DOHH2 (cell line): ENCODE measurements around the gene UNC5C.

Experiments used
- CTCF ChIP-seq: fragments of 200-600 bp; sonication (generic); IDR thresholded peaks from one replicate; pipeline ENCODE4 v1.5.1; 2014; ENCODE audit warnings: antibody characterized with exemption, mild to moderate bottlenecking, low read depth, low read length; ENCODE audit not compliant: poor library complexity, severe bottlenecking
- EZH2phosphoT487 ChIP-seq: fragments of 200-600 bp; sonication (generic); IDR thresholded peaks from 2 replicates; pipeline ENCODE4 v1.6.1; 2017; ENCODE audit warnings: borderline replicate concordance, mild to moderate bottlenecking, antibody characterized with exemption, low read length, moderate library complexity, mixed read lengths

DNA sequence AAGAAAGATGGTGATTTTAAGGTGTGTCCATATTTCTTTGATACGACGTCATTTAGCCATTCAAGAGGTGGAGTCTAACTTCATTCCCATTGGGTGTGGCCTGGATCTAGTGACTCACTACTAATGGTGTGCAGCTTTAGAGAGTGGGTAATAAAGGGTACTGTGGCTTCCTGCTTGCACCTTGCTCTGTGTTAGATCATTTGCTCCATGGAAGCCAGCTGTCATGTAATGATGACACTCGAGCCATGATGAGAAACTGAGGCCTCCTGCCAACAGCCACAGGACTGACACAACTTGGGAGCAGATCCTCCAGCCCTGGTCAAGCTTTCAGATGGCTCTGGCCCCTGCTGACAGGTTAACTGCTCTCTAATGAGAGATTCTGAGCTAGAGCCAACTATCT lies 82.0 kb downstream of the UNC5C start:
- TF ChIP-seq CTCF (no peak), EZH2phosphoT487 (no peak)
